GM21515 (cell line): ENCODE data around the gene FOXL2NB.
A peak's percentile ranks its signal among the peaks of the same experiment; 100 is the strongest.
"Not testable (repeated sequence)": the region's sequence is repeated elsewhere in the genome, so short reads cannot be mapped to it uniquely, and the experiment has no call there.

Source experiments
- ATAC-seq: cut with Tn5 transposase; IDR thresholded peaks from one replicate; pipeline ENCODE4 v1.9.1; 2021; ENCODE audit not compliant: unreplicated experiment

Gene FOXL2NB

GRCh38 chr3:138946663-138947494, at the start of gene FOXL2NB, which contains the start of gene FOXL2:
Gene FOXL2NB, plus strand, starts transcription at chr3:138947217. Its CDS starts 148 bp downstream, at chr3:138947365.
Gene FOXL2, minus strand, starts transcription at chr3:138947137. Its CDS starts 415 bp downstream, at chr3:138946722.
- ATAC-seq: no peak

DNA sequence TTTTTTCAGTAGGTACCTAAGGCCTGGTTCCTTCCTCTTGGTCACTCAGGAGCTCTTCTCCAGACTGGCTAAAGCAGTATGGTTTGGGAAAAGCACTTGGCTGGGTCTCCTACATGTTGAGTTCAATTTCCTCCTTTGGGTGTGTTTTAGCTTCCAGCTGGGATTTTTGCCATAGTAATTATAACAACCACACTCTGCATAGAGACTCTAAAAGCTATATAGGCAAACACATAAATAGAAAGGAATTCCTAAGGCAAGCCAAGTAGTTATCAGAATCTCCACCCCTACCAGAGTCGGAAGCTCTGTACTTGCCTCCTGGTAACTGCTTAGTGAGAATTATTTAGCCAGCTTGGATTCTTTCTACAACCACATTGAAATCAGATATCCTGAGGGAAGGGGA, 48.7 kb upstream of the FOXL2NB start:
- no peak for ATAC-seq

- no peak for ATAC-seq
Measured at GRCh38 chr3:138898708-138899107, 48.3 kb upstream of the FOXL2NB start.

GRCh38 chr3:138899351-138899991, 47.5 kb upstream of the FOXL2NB start:
- ATAC-seq: no peak

- no peak for ATAC-seq
Measured at GRCh38 chr3:138901567-138901966, 45.5 kb upstream of the FOXL2NB start.

GRCh38 chr3:138902171-138902570, 44.8 kb upstream of the FOXL2NB start:
- no peak for ATAC-seq

GRCh38 chr3:138907539-138907938, 39.5 kb upstream of the FOXL2NB start:
- no peak for ATAC-seq

- no peak for ATAC-seq
Measured at GRCh38 chr3:138908846-138909245, 38.2 kb upstream of the FOXL2NB start.

GRCh38 chr3:138909904-138910303, 37.1 kb upstream of the FOXL2NB start:
- no peak for ATAC-seq

GRCh38 chr3:138911621-138912020, 35.4 kb upstream of the FOXL2NB start:
- ATAC-seq: no peak

GRCh38 chr3:138912237-138912636, 34.8 kb upstream of the FOXL2NB start:
- no peak for ATAC-seq

- no peak for ATAC-seq
Measured at GRCh38 chr3:138913766-138914165, 33.3 kb upstream of the FOXL2NB start.

DNA sequence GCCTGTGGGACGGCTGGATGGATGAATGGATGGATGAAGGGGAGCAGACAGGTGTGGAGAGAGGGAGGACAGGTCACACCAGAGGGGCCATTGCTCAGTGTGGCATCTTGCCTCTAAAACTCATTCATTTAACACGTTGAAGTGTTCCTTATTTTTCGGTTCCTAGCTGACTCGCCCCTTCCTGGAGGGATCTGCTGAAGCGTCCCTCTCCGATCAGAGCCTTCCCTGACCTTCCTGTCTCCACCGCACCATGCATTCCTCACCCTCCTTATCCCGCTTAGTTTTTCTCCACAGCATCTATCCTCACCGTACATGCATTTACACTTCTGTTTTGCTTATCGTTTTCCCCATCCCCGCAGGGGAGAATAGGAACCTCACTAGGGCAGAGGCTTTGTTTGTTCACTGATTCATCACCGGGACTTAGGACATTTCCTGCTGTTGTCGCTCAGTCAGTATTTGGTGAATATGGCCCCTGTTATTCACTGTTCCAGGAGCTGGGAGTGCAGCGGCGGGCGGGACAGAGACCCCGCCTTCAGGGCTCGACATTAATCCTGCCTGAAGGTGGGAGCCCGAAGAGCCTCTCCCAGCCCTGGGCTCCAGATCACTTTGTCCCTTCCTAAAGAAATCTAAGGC, 32.0 kb upstream of the FOXL2NB start:
- ATAC-seq: peak; percentile 16

DNA sequence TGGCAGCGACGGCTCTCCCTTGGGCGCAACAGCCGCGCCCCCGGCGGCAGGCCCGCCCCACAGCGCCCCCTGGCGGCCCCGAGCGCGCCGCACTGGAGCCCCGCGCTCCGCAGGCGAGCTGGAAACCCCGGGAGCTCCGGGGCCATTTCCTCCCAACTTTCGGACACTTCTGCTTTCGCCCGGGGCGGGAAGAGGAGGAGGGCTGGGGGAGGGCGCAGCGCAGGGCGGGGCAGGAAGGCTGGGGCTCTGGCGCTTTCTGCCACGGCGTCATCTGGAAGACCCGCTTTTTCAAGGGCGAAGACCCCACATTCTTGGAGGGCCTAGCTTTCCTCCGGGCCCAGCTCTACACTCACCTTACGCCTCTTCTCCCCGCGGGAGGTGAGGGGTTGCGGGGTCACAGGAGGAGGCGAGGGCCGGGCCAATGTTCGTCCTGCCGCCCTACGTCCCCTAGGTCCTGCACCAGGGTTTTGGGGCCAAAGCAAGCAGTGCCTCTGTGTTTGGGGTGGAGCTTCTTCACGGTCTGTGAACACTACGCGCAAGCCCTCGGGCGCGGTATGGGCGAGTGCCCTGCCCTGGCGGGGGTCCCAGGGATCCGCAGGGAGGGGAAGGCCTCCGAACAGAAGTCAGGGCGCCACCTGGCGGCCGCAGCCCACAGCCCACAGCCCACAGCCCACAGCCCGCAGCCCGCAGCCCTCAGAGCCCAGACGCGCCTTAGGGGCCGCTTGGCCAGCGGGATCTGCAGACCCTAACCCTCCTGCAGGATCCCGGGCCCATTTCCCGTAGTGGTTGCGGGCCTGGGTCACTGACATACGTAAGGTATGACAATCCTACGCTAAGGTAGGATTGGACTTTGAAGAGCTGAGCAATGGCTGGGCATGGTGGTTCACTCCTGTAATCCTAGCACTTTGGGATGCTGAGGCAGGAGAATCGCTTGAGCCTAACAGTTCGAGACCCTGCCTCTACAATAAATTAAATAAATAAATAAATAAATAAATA, 31.2 kb upstream of the FOXL2NB start:
- peak; percentile 82 for ATAC-seq

- ATAC-seq: no peak
Measured at GRCh38 chr3:138916824-138917223, 30.2 kb upstream of the FOXL2NB start.

DNA sequence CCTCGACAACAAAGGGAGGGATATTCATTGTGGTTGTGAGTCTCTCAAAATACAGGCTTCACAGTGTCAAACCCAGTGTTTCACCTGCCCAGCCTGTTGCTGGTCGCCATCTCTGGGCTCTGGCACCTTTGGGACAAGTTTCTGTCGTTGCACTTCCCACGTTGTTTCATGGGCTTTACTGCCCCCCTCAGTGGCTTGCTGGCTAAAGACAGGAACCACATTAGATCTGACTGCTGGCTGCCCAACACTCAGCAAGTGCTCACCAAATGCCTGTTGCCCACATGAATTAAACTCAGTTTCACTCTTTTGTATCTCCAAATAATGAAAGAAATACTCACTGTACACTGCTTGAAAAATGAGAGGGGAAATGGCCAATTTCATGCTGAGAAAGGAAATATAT, 27.7 kb upstream of the FOXL2NB start:
- ATAC-seq: no peak

DNA sequence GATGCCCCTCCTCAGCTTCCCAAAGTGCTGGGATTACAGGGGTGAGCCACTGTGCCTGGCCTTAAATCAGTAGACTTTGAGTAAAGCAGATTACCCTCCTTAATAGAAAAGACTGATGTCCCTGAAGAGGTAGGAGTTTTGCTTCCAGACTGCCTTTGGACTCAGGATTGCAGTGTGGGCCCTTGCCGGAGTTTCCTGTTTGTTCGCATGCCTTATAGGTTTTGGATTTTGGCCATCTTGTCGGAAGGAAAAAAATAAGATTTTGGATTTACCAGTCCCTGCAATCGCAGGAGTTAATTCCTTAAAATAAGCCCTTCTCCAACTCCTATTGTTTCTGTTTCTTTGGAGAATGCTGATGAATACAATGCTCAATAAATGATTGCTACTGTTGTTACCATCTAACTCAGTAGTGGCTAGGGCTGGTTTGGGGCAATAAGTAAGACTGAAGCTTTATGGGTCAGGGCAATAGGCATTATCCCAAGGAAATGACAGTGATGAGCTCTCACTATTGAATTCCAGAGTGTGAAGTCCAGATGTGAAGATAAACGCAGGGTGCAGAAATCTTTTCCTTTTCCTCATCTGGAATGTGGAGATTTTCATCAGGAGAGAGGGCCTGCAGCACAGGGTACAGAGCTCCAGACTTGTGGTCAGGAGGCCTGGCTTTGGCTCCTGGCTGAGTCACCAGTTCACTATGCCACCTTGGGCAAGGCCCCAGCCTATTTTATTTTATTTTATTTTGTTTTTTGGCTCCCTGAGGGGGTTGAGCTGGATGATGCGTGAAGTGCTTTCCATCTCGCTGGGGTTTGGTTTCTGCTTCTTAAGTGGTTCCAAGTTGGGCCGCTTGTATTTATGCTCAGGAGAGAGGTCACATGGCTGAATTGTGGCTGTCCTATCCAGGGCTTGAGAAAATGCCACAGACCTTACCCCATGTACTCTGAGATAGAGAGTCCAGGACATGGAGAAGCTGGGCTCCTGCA, 25.4 kb upstream of the FOXL2NB start:
- ATAC-seq: no peak

- not testable (repeated sequence) for ATAC-seq
Measured at GRCh38 chr3:138922400-138922799, 24.6 kb upstream of the FOXL2NB start.

- peak; percentile 86 for ATAC-seq
Measured at GRCh38 chr3:138923531-138923994, 23.5 kb upstream of the FOXL2NB start.
